ENCODE data around the gene PIERCE2.
A peak's percentile ranks its signal among the peaks of the same experiment; 100 is the strongest.

PIERCE2 gene

GRCh38 chr15:55401786-55402246, 6.5 kb upstream of the PIERCE2 start:
- TF ChIP-seq FOXP2 (optimal IDR thresholded peaks at IDR 0.05; ENCODE audit: borderline replicate concordance, extremely low read depth, extremely low read length, insufficient read depth) (no peak), REST (IDR thresholded peaks at IDR 0.05; ENCODE audit: insufficient read depth in 1 of 2, low read depth in 2 of 2, low read length in 2 of 2) (no peak), SIN3A (IDR thresholded peaks at IDR 0.05; ENCODE audit: borderline replicate concordance, insufficient read depth, low read length) (no peak), POLR2AphosphoS5 (IDR thresholded peaks at IDR 0.05; ENCODE audit: low read depth, low read length) (no peak), TAF1 (IDR thresholded peaks at IDR 0.05; ENCODE audit: borderline replicate concordance, insufficient read depth, low read length) (no peak)

GRCh38 chr15:55402707-55403106, 5.6 kb upstream of the PIERCE2 start:
- TF ChIP-seq SIN3A (IDR thresholded peaks at IDR 0.05; ENCODE audit: borderline replicate concordance, insufficient read depth, low read length) (no peak), POLR2AphosphoS5 (IDR thresholded peaks at IDR 0.05; ENCODE audit: low read depth, low read length) (no peak), REST (IDR thresholded peaks at IDR 0.05; ENCODE audit: insufficient read depth in 1 of 2, low read depth in 2 of 2, low read length in 2 of 2) (no peak), TAF1 (IDR thresholded peaks at IDR 0.05; ENCODE audit: borderline replicate concordance, insufficient read depth, low read length) (no peak), FOXP2 (optimal IDR thresholded peaks at IDR 0.05; ENCODE audit: borderline replicate concordance, extremely low read depth, extremely low read length, insufficient read depth) (no peak)

GRCh38 chr15:55403531-55403930, 4.8 kb upstream of the PIERCE2 start:
- TF ChIP-seq TAF1 (IDR thresholded peaks at IDR 0.05; ENCODE audit: borderline replicate concordance, insufficient read depth, low read length): no peak
- TF ChIP-seq SIN3A (IDR thresholded peaks at IDR 0.05; ENCODE audit: borderline replicate concordance, insufficient read depth, low read length): no peak
- no peak for TF ChIP-seq FOXP2 (optimal IDR thresholded peaks at IDR 0.05; ENCODE audit: borderline replicate concordance, extremely low read depth, extremely low read length, insufficient read depth)
- TF ChIP-seq POLR2AphosphoS5 (IDR thresholded peaks at IDR 0.05; ENCODE audit: low read depth, low read length): no peak
- no peak for TF ChIP-seq REST (IDR thresholded peaks at IDR 0.05; ENCODE audit: insufficient read depth in 1 of 2, low read depth in 2 of 2, low read length in 2 of 2)

- TF ChIP-seq TAF1 (IDR thresholded peaks at IDR 0.05; ENCODE audit: borderline replicate concordance, insufficient read depth, low read length) (peak; percentile 15; the same call in 1 of the 2 replicates), FOXP2 (optimal IDR thresholded peaks at IDR 0.05; ENCODE audit: borderline replicate concordance, extremely low read depth, extremely low read length, insufficient read depth) (no peak)
Observed at GRCh38 chr15:55407498-55408011, 740 bp upstream of the PIERCE2 start.

- TF ChIP-seq FOXP2 (optimal IDR thresholded peaks at IDR 0.05; ENCODE audit: borderline replicate concordance, extremely low read depth, extremely low read length, insufficient read depth): no peak
- TF ChIP-seq REST (IDR thresholded peaks at IDR 0.05; ENCODE audit: insufficient read depth in 1 of 2, low read depth in 2 of 2, low read length in 2 of 2): no peak
- TF ChIP-seq SIN3A (IDR thresholded peaks at IDR 0.05; ENCODE audit: borderline replicate concordance, insufficient read depth, low read length): no peak
- TF ChIP-seq POLR2AphosphoS5 (IDR thresholded peaks at IDR 0.05; ENCODE audit: low read depth, low read length): no peak
- TF ChIP-seq TAF1 (IDR thresholded peaks at IDR 0.05; ENCODE audit: borderline replicate concordance, insufficient read depth, low read length): no peak
Observed at GRCh38 chr15:55420171-55420866, 12.0 kb downstream of the PIERCE2 start.
